Epithelial cell of prostate (primary cell): ENCODE data around the gene GMCL2.
A peak's percentile ranks its signal among the peaks of the same experiment; 100 is the strongest.

Experiments used
- DNase-seq: peaks from one replicate; pipeline ENCODE4 v3.0.0-alpha.2; 2011; ENCODE audit warnings: low read depth, low spot score
- H3K27ac ChIP-seq: fragments of 450-650 bp; 2 replicates; pipeline ENCODE4 v1.5.1; 2017; ENCODE audit warnings: mild to moderate bottlenecking

GMCL2 gene

DNA sequence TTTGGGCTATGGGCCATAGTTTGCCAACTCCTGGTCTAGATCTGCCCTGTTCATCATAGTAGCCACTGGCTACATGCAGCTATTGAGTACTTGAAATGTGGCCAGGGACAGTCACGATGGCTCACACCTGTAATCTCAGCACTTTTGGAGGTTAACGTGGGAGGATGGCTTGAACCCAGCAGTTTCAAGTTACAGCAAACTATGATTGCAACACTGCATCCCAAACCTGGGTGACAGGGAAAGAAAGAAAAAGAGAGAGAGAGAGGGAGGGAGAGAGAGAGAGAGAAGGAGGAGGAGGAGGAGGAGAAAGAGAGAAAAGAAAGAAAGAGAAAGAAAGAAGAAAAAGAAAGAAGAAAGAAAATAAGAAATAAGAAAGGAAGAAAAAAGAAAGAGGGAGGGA, 5.1 kb upstream of the GMCL2 start:
- DNase-seq: peak; percentile 68

DNA sequence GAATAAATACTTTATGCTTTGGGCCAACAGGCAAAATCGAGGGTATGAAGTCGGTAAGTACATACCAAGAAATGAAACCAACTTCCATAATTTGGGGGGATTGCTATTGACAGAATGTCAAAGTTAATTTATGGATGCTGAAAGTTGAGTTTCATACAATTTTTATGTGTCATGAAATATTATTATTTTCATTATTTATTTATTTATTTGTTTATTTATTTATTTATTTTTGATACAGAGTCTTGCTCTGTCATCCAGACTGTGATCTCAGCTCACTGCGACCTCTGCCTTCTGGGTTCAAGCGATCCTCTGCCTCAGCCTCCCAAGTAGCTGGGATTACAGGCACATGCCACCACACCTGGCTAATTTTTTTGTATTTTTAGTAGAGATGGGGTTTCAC, 4.5 kb upstream of the GMCL2 start:
- no peak overlapping the region for H3K27ac ChIP-seq
- DNase-seq: no peak

More for the DNA sequence above, 5.1 kb upstream of the GMCL2 start:
- H3K27ac ChIP-seq: no peak overlapping the region

GRCh38 chr5:178189433-178189832, 2.3 kb upstream of the GMCL2 start:
- H3K27ac ChIP-seq: no peak overlapping the region
- DNase-seq: no peak

GRCh38 chr5:178186427-178186826, 744 bp downstream of the GMCL2 start:
- DNase-seq: no peak
- H3K27ac ChIP-seq: no peak overlapping the region

GRCh38 chr5:178182158-178182876, 4.9 kb downstream of the GMCL2 start:
- no peak overlapping the region for H3K27ac ChIP-seq
- no peak for DNase-seq

GRCh38 chr5:178180141-178180863, 6.9 kb downstream of the GMCL2 start:
- DNase-seq: no peak
- H3K27ac ChIP-seq: no peak overlapping the region

DNA sequence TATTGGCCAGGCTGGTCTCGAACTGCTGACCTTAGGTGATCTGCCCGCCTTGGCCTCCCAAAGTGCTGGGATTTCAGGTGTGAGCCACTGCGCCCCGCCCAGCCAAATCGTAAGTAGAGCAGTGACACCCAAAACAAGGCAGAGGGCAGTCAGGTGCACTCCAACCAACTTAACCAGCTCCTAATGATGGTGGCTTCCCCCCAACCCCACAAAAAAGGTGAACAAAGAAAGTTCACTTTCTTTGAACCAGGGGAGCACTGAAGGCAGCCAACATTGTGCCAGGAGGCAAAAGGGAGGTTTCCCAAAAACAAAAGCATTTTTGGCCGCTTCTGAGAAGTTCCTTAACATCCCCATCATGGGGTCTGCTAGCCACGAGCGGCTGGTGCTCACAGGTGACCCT, 9.6 kb downstream of the GMCL2 start:
- no peak overlapping the region for H3K27ac ChIP-seq
- no peak for DNase-seq

DNA sequence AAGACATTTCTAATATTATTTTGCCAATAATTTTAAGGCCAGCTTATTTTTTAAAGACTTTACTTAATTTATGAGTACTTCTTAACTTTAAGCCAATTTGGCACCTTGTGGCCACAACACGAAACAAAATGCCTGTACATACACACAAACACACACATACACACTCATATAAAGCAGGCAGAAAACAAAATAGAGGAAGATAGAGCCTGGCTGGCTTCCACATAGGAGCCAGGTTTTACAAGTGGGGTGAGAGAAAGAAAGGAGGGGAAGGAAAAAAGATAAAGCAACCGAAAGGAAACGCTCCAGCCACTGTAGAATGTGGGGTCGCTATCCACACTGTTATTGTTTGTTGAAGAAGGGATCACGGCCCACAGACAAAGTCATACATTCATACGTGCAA, 10.4 kb downstream of the GMCL2 start:
- no peak for DNase-seq
- H3K27ac ChIP-seq: no peak overlapping the region

DNA sequence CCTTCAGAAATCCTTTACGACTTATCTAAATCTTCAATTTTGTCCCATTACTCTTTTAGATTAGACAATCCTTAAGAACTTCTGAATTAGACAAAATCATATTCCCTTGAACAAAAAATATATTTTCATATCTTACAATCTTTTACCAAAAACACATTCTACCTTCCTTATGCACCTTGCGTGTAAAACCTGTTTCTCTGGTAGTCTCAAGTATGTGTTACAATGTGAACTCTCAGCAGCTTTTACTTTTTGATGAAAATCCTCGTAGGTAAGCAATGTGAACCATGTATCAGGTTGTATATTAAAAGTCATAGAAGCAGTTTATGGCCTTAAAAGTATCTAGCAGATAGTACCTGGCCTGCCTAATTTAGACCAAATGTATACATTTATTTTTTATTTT, 12.7 kb downstream of the GMCL2 start:
- no peak overlapping the region for H3K27ac ChIP-seq
- no peak for DNase-seq

- H3K27ac ChIP-seq: no peak overlapping the region
- no peak for DNase-seq
These were observed 16.7 kb downstream of the GMCL2 start for GRCh38 chr5:178170455-178170854.

DNA sequence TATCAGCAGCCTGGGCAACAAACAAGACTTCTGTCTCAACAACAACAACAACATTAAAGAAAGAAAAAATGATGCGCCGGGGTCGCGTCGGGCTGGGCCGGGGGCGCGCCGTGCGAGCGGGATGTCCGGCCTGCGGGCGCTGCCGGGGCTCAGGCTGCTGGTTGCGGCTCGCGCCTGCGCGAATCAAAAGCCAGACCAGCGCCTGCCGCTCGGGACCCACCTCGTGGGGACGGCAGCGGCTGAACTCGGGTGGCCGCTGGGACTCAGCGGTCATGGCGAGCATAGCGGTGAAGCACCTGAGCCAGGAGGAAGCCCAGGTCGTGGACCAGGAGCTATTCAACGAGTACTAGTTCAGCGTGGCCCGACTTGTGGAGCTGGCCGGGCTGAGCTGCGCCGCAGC, 21.6 kb downstream of the GMCL2 start:
- no peak overlapping the region for H3K27ac ChIP-seq
- DNase-seq: no peak

- DNase-seq: no peak
- no peak overlapping the region for H3K27ac ChIP-seq
These were observed 23.1 kb downstream of the GMCL2 start for GRCh38 chr5:178163772-178164735.

- no peak overlapping the region for H3K27ac ChIP-seq
- DNase-seq: no peak
These were observed 24.7 kb downstream of the GMCL2 start for GRCh38 chr5:178162481-178162880.

DNA sequence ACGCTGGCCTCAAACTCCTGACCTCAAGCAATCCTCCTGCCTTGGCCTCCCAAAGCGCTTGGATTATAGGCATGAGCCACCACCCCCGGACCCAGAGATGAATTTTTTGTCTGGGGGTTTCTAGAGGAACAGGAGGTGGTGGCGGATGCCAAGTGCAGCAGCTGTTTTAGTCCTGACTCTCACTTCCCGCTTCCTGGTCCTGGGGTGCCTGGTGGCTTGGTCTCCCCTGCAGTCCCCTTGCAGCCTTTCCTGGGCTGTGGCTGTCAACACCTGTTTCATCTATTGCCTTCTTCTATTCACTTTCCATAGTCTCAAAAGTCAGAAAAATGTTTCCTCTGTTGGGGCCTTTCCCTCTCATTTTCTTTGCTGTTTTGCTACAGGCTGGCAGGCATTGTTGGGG, 27.0 kb downstream of the GMCL2 start:
- no peak overlapping the region for H3K27ac ChIP-seq
- DNase-seq: no peak

- no peak for DNase-seq
- no peak overlapping the region for H3K27ac ChIP-seq
These were observed 32.1 kb downstream of the GMCL2 start for GRCh38 chr5:178155065-178155464.

GRCh38 chr5:178153530-178154340, 33.4 kb downstream of the GMCL2 start, which contains the start of gene NHP2:
TSS of gene NHP2 (minus strand) at chr5:178153885. CDS start at chr5:178153817, 68 bp downstream.
- peak within 1 kb of the TSS; percentile 53 for H3K27ac ChIP-seq
- DNase-seq: peak; percentile 94

- no peak for DNase-seq
- peak overlapping the region; percentile 53 for H3K27ac ChIP-seq
These were observed 34.4 kb downstream of the GMCL2 start for GRCh38 chr5:178152491-178153444.

- H3K27ac ChIP-seq: no peak overlapping the region
- DNase-seq: no peak
These were observed 36.0 kb downstream of the GMCL2 start for GRCh38 chr5:178150977-178151734.
